Measurements from ENCODE around the gene PITPNM2.
"Not testable (repeated sequence)": the region's sequence is repeated elsewhere in the genome, so short reads cannot be mapped to it uniquely, and the experiment has no call there.

The PITPNM2 gene

GRCh38 chr12:123106640-123107359 lies 44.1 kb downstream of the PITPNM2 start:
- no peak for TF ChIP-seq CTCF (IDR thresholded peaks at IDR 0.05; ENCODE audit: low read depth, low read length, missing control alignments)
- no peak for DNase-seq (ENCODE audit: extremely low read depth, low read depth)
- H3K4me3 ChIP-seq (replicated peaks; ENCODE audit: low read depth, low read length), result no peak overlapping the region

GRCh38 chr12:123105211-123105826 lies 45.6 kb downstream of the PITPNM2 start:
- TF ChIP-seq CTCF (IDR thresholded peaks at IDR 0.05; ENCODE audit: low read depth, low read length, missing control alignments), result no peak
- H3K4me3 ChIP-seq (replicated peaks; ENCODE audit: low read depth, low read length), result no peak overlapping the region
- no peak for DNase-seq (ENCODE audit: extremely low read depth, low read depth)

- DNase-seq (ENCODE audit: extremely low read depth, low read depth), result no peak
- no peak overlapping the region for H3K4me3 ChIP-seq (replicated peaks; ENCODE audit: low read depth, low read length)
- TF ChIP-seq CTCF (IDR thresholded peaks at IDR 0.05; ENCODE audit: low read depth, low read length, missing control alignments), result no peak
Observed at GRCh38 chr12:123104809-123105208, 46.1 kb downstream of the PITPNM2 start.

- DNase-seq (ENCODE audit: extremely low read depth, low read depth), result not testable (repeated sequence)
Observed at GRCh38 chr12:123104094-123104493, 46.8 kb downstream of the PITPNM2 start.

GRCh38 chr12:123102781-123103503 lies 47.9 kb downstream of the PITPNM2 start:
- no peak for TF ChIP-seq CTCF (IDR thresholded peaks at IDR 0.05; ENCODE audit: low read depth, low read length, missing control alignments)
- DNase-seq (ENCODE audit: extremely low read depth, low read depth), result no peak
- H3K4me3 ChIP-seq (replicated peaks; ENCODE audit: low read depth, low read length), result no peak overlapping the region

More at GRCh38 chr12:123104094-123104493, 46.8 kb downstream of the PITPNM2 start:
- not testable (repeated sequence) for H3K4me3 ChIP-seq (replicated peaks; ENCODE audit: low read depth, low read length)

- no peak overlapping the region for H3K4me3 ChIP-seq (replicated peaks; ENCODE audit: low read depth, low read length)
Observed at GRCh38 chr12:123102366-123102765, 48.5 kb downstream of the PITPNM2 start.

More at GRCh38 chr12:123102366-123102765, 48.5 kb downstream of the PITPNM2 start:
- DNase-seq (ENCODE audit: extremely low read depth, low read depth), result no peak
- no peak for TF ChIP-seq CTCF (IDR thresholded peaks at IDR 0.05; ENCODE audit: low read depth, low read length, missing control alignments)
